ENCODE measurements around the gene FXYD5. TPM values are rescaled to one million over a fixed set of nuclear protein-coding genes. Genes with fewer than 3 reads are reported as not detected.
"Not testable (repeated sequence)": the region's sequence is repeated elsewhere in the genome, so short reads cannot be mapped to it uniquely, and the experiment has no call there.

FXYD5 gene
- total RNA-seq, 1 donor from 2014 or later, result not detected

DNA sequence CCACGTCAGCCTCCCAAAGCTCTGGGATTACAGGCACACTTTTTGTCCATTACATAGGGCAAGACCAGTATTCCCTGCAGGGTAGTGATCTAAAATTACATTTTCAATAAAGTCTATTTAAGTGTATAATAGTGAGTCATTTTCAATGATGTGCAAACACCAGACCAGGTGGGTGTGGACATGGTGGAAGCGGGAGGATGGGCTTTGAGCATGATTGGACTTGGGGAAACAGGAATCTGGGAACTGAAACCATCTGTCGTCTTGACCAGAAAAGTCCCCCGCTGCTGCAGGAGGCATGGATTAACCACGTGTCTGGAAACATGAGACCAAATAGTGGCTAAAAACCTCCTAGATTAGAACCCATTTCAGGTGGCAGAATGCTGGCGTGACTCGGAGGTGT lies 34.0 kb upstream of the FXYD5 start:
- DNase-seq, result peak; percentile 37

DNA sequence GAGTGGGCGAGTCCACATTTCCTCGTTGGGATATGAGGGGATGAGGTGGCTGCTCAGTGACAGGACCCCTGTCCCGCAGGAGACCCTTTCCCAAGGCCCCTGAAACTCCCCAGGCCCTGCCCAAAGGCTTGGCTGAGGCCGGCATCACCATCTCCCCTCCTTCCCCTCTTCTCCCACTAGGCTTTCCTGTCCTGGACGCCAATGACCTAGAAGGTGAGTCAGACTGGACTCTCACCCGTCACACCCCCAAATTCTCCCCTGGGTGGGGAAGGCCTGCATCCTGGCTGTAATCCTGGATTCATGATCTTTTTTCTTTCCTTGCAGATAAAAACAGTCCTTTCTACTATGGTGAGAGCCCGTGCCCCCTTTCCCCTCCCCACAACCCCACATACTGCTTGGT lies 33.6 kb upstream of the FXYD5 start:
- no peak for DNase-seq

DNA sequence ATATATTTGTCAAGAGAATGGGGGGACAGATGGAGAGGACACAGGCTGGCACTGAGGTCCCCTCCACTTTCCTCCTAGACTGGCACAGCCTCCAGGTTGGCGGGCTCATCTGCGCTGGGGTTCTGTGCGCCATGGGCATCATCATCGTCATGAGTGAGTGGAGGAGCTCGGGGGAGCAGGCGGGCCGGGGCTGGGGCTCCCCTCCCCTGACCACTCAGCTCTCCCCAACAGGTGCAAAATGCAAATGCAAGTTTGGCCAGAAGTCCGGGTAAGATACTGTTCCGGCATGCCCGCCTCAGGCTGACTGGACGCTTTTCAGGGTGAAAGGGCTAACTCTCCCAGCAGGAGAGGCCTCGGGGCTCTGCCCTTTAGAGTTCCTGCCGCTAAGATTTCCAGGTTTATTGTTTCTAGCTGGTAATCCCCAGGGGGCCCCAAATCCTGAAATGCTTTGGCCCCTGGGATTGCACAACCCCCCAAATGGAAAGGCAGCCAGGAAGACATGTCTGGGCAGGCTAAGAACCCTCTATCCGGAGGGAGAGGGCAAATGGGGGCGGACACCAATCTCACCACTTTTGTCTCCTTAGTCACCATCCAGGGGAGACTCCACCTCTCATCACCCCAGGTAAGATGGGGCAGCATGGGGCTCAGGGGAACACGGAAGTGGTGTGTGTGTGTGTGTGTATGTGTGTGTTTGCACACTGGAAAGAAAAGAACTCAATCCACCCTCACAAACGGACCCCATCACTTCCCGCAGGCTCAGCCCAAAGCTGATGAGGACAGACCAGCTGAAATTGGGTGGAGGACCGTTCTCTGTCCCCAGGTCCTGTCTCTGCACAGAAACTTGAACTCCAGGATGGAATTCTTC lies 31.6 kb upstream of the FXYD5 start:
- DNase-seq, result no peak

DNA sequence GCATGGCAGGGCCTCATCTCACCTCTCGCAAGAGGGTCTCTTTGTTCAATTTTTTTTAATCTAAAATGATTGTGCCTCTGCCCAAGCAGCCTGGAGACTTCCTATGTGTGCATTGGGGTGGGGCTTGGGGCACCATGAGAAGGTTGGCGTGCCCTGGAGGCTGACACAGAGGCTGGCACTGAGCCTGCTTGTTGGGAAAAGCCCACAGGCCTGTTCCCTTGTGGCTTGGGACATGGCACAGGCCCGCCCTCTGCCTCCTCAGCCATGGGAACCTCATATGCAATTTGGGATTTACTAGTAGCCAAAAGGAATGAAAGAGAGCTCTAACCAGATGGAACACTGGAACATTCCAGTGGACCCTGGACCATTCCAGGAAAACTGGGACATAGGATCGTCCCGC lies 31.0 kb upstream of the FXYD5 start:
- DNase-seq, result no peak

GRCh38 chr19:35124098-35125060 lies 30.2 kb upstream of the FXYD5 start:
- peak; percentile 93 for DNase-seq

- DNase-seq, result no peak
Observed at GRCh38 chr19:35125270-35125717, 29.2 kb upstream of the FXYD5 start.

GRCh38 chr19:35125749-35126623 lies 28.5 kb upstream of the FXYD5 start:
- DNase-seq, result no peak

DNA sequence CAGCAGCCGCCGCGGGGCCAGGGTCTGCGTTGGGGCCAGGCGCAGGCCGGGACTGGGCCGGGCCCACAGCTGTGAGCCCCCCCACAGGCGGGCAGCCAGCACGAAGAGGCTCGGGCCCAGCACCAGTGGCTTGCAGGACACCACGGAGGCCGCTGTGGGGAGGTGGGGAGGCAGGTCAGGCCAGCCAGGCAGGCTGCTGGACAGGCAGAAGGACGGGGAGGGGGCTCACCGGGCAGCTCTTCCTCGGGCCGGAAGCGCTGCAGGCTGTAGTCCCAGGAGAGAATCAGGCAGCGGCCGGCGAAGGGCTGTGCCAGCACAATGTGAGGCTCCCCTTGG lies 27.9 kb upstream of the FXYD5 start:
- DNase-seq, result peak; percentile 53

DNA sequence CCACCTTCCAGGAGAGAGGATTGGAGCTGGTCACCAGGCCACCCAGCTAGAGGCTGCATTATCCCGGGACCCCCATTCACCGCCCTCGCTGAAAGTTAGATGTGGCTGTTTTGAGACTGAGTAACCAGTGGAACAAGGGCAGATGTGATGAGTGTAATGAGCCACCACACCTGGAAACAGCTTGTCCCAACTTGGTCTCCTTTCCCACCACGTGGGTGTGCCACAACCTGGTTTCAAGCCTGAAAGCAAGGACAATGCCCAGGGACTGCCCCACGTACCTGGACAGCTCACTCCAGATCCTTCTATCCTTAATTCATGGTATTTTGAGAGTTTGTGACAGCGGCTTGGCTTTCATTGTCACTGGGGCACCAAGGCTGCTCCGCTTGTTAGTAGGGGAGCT lies 26.7 kb upstream of the FXYD5 start:
- DNase-seq, result no peak

DNA sequence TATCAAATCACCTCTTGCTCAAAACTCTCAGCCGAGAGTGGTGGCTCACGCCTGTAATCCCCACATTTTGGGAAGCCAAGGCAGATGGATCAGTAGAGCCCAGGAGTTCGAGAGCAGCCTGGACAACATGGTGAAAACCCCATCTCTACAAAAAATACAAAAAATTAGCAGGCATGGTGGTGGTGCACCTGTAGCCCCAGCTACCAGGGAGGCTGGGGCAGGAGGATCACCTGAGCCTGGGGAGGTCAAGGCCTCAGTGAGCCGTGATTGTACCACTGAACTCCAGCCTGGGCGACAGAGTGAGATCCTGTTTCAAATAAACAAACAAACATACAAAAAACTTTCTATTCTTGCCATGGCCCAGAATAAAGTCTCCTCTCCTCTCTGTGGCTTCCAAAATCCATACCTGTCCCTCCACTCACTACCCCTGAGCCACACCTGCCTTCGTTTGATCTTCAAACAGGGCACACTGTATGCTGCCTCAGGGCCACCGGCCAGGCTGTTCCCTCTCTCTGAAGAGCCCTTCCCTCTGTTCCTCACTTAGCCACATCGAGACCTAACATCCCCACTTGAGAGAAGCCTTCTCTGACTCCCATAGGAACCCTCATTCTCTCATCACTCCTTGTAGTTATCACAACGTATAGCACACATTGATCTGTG lies 26.0 kb upstream of the FXYD5 start:
- no peak for DNase-seq

- not testable (repeated sequence) for DNase-seq
Observed at GRCh38 chr19:35129724-35130274, 24.7 kb upstream of the FXYD5 start.

DNA sequence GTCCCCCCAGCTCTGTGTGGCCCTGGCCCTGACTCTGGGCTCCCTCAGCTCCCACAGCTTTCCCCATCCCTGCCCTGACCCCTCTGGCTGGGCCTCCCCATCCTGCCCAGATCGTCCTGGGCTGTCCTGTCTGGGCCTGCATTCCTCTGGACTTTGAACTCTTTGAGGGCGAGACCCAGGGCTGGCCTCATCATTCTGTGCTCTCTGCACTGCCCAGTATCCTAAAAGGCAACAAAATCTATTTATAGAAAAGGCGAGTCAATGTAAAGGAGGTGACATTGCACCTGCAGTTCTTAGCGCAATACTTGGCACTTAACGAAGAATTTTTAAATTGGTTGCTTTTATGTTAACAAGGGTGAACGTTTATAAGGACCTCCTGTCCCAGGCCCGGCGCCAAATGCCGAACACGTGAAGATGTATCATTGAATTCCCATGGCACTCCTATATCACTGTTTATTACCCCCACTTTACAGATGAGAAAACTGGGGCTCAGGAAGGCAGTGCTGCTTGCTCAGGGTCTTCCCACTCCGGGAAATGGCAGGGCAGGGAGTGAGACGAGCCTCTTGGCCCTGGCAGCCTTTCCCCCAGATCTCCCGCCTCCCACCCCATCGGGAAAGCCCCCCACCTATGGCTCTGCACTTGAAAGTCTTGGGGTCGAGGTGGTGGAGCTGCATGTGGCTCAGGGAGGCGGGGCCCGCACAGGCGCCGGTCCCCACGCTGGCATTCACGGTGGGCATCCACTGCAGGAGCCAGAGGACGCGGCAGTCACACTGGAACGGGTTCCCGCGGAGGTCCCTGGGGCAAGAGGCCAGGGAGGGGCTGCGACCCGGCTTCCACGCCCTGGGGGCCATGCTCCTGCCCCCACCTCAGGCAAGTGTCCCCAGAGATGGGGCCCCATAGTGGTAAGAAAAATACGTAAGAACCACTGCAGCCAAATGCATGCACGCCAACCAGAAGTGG lies 23.5 kb upstream of the FXYD5 start:
- DNase-seq, result no peak

GRCh38 chr19:35132254-35132653 lies 22.3 kb upstream of the FXYD5 start:
- no peak for DNase-seq

GRCh38 chr19:35133826-35134225 lies 20.7 kb upstream of the FXYD5 start:
- DNase-seq, result no peak

DNA sequence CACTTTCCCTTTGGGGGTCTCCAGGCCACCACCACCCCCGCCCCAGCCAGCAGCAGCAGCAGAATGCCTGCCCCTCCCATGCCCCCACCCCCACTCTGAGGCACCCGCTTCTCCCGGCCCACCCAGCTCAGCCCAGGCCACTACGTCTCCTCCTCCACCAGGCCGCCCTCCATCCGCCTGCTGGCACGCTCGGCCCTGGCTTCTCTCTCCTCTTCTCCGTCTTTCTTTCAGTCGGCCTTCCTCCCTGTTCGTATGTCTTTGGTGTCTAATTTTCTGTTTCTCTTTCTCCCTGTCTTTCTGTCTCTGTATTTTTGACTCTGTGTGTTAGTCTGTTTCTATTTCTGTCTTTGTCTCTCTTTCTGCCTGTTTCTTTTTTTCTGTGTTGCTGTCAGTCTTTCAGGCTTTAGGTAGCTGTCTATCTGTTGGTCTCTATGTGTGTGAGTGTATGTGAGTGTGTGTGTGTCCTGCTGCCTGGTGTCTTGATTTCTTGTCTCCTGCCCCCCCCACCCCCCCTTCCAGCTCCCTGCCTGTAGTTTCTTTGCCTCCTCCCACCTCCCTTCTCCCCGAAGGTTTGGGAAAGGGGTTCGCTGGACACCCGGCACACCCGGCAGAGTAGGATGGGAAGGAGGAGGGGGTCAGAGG lies 19.8 kb upstream of the FXYD5 start, which contains the start of gene LGI4:
Gene LGI4 (minus strand): TSS at position 459 of the 642 bp plus-strand sequence. CDS start 379 bp downstream, at position 80.
- DNase-seq, result no peak

GRCh38 chr19:35135389-35135909 lies 19.1 kb upstream of the FXYD5 start:
- peak; percentile 59 for DNase-seq

DNA sequence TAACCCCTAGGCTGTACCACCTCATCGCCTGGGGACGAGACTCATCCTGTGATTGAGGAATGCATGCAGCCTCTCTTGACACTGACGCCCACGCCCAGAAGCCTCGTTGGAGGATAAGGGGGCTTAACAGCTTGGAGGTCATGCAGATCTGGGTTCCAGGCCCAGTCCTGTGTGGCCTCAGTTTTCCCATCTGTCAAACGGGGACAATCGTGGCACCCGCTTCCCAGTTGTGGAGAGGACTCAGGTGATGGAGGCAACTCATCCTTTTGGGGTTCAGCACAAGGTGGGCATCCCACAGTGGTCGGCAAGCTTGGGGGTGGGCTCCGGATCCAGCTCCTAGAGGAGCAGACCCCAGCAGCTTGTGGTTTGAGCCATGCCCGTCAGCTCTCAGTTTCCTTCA lies 18.3 kb upstream of the FXYD5 start:
- DNase-seq, result no peak

- no peak for DNase-seq
Observed at GRCh38 chr19:35136977-35137702, 17.4 kb upstream of the FXYD5 start.
